ENCODE data around the gene COL4A2. TPM values are rescaled to one million over a fixed set of nuclear protein-coding genes. Genes with fewer than 3 reads are reported as not detected.

COL4A2 gene
- total and polyA plus RNA-seq, 2 donors (not counting 1 experiment from before 2014, with no cell fraction given) = 0.17 TPM; not detected in 1

DNA sequence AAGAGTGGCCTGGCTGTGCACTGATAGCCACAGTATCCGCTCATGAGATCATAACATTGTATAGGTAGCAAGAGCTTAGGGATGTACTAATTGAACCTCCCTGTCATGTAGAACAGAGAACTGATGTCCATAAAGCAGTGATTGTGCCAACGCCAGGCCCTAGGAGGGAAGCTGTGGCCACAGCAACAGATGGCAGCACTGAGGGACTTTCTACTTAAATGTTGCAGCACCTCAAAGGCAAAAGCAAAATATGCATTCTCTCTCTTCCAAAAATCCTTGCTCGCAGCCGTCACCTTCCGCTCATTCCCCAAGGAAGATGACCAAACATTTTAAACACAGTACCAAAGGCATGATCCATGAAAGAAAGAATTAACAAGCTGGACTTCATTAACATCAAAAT, 32.4 kb upstream of the COL4A2 start:
- intact Hi-C loops (cut with micrococcal nuclease) = no loop called here
- no peaks in the 10 kb centered on the region for H3K4me1 Mint-ChIP-seq
- Histone ChIP-seq H3K9me3 (ENCODE audit: control extremely low read depth in 1 of 3, control insufficient read depth in 2 of 3, insufficient read depth in 1 of 3, low read length in 2 of 3) (no peaks in the 10 kb centered on the region), H3K36me3 (replicated peaks in 1 of 2; ENCODE audit: control extremely low read depth in 1 of 2, control insufficient read depth in 1 of 2, extremely low read depth in 1 of 2, insufficient read depth in 2 of 2, low read length in 1 of 2) (no peaks in the 10 kb centered on the region), H3K27ac (ENCODE audit: low read length in 2 of 2) (no peak overlapping the region), H3K79me2 (ENCODE audit: control insufficient read depth, insufficient read depth, low read length) (no peaks in the 10 kb centered on the region), H3K4me1 (ENCODE audit: control insufficient read depth in 2 of 2, insufficient read depth in 2 of 2, low read length in 2 of 2) (no peaks in the 10 kb centered on the region), H3K4me2 (replicated peaks; ENCODE audit: low read depth, low read length, poor library complexity, severe bottlenecking) (no peak overlapping the region), H4K20me1 (ENCODE audit: control insufficient read depth, insufficient read depth, low read length, poor library complexity, severe bottlenecking) (no peaks in the 10 kb centered on the region), H3K27me3 (replicated peaks in 1 of 4; ENCODE audit: control extremely low read depth in 1 of 4, control insufficient read depth in 3 of 4, insufficient read depth in 4 of 4, low read length in 3 of 4) (peaks cover 0 to under 1% (median 0%) of the 10 kb centered on the region in 4 experiments), H3K4me3 (ENCODE audit: control extremely low read depth in 1 of 5, extremely low read depth in 1 of 5, insufficient read depth in 1 of 5, low read depth in 2 of 5, low read length in 4 of 5) (no peak overlapping the region), H2AFZ (ENCODE audit: insufficient read depth, low read depth, low read length, poor library complexity, severe bottlenecking) (no peak overlapping the region), H3K9ac (ENCODE audit: low read length) (no peak overlapping the region)
- DNase-seq (no peak), ATAC-seq (ENCODE audit: low read depth) (no peak)
- no peak overlapping the region for H3K27ac Mint-ChIP-seq
- POLR2A ChIA-PET = no interaction called here
- peaks cover 5% of the 10 kb centered on the region for H3K27me3 Mint-ChIP-seq
- TF ChIP-seq EZH2 (IDR thresholded peaks at IDR 0.05; ENCODE audit: borderline replicate concordance, insufficient read depth, low read depth, low read length, poor library complexity, severe bottlenecking) = no peak
- TF ChIP-seq, protein P1, sequence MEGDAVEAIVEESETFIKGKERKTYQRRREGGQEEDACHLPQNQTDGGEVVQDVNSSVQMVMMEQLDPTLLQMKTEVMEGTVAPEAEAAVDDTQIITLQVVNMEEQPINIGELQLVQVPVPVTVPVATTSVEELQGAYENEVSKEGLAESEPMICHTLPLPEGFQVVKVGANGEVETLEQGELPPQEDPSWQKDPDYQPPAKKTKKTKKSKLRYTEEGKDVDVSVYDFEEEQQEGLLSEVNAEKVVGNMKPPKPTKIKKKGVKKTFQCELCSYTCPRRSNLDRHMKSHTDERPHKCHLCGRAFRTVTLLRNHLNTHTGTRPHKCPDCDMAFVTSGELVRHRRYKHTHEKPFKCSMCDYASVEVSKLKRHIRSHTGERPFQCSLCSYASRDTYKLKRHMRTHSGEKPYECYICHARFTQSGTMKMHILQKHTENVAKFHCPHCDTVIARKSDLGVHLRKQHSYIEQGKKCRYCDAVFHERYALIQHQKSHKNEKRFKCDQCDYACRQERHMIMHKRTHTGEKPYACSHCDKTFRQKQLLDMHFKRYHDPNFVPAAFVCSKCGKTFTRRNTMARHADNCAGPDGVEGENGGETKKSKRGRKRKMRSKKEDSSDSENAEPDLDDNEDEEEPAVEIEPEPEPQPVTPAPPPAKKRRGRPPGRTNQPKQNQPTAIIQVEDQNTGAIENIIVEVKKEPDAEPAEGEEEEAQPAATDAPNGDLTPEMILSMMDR (IDR thresholded peaks at IDR 0.05) = no peak
- H3K4me3 Mint-ChIP-seq = no peak overlapping the region
- WGBS (ENCODE audit: insufficient coverage) = 79% methylated on average over 3 of the region's 5 CpGs
- H3K9me3 Mint-ChIP-seq (ENCODE audit: insufficient read depth) = no peaks in the 10 kb centered on the region
- CTCF ChIA-PET = no interaction called here

DNA sequence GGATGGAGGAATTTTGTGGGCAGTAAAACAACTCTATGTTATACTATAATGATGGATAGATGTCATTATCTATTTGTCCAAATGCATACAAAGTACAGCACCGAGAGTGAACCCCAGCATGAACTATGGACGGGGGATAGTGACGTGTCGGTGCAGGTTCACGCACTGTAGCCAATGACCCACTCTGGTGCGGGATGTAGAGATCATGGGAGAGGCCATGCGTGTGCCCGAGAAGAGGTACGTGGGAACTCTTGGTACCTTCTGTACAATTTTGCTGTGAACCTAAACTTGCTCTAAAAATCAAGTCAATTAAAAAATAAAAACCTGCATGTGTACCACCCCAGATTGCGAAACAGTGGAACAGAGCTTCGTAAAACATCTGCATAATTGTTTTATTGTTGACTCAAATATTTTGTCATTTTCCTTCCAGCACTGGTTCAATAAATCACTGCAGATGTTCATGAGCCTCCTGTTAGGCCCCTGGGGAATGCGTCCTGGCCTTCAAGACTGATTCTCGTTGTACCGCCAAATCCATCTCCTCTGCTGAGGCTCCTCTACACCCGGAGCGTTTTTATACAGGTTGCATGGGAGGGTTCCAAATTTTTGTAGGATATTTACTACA, 31.0 kb upstream of the COL4A2 start:
- no peak overlapping the region for H3K4me3 Mint-ChIP-seq
- intact Hi-C loops (cut with micrococcal nuclease) = no loop called here

More for the DNA sequence above, 31.0 kb upstream of the COL4A2 start:
- H3K36me3 ChIP-seq (replicated peaks in 1 of 2; ENCODE audit: control extremely low read depth in 1 of 2, control insufficient read depth in 1 of 2, extremely low read depth in 1 of 2, insufficient read depth in 2 of 2, low read length in 1 of 2) = no peaks in the 10 kb centered on the region
- H3K9me3 ChIP-seq (ENCODE audit: control extremely low read depth in 1 of 3, control insufficient read depth in 2 of 3, insufficient read depth in 1 of 3, low read length in 2 of 3) = no peaks in the 10 kb centered on the region
- no peak overlapping the region for H3K9ac ChIP-seq (ENCODE audit: low read length)
- H3K27me3 ChIP-seq (replicated peaks in 1 of 4; ENCODE audit: control extremely low read depth in 1 of 4, control insufficient read depth in 3 of 4, insufficient read depth in 4 of 4, low read length in 3 of 4) = peaks cover 0 to 2% (median 0%) of the 10 kb centered on the region in 4 experiments
- peaks cover 5% of the 10 kb centered on the region for H3K27me3 Mint-ChIP-seq
- no peak overlapping the region for H3K4me3 ChIP-seq (ENCODE audit: control extremely low read depth in 1 of 5, extremely low read depth in 1 of 5, insufficient read depth in 1 of 5, low read depth in 2 of 5, low read length in 4 of 5)
- no peak overlapping the region for H3K4me2 ChIP-seq (replicated peaks; ENCODE audit: low read depth, low read length, poor library complexity, severe bottlenecking)
- H3K4me1 Mint-ChIP-seq = no peaks in the 10 kb centered on the region
- DNase-seq = no peak
- H3K79me2 ChIP-seq (ENCODE audit: control insufficient read depth, insufficient read depth, low read length) = no peaks in the 10 kb centered on the region
- no peak overlapping the region for H3K27ac Mint-ChIP-seq
- H3K9me3 Mint-ChIP-seq (ENCODE audit: insufficient read depth) = no peaks in the 10 kb centered on the region
- no peaks in the 10 kb centered on the region for H4K20me1 ChIP-seq (ENCODE audit: control insufficient read depth, insufficient read depth, low read length, poor library complexity, severe bottlenecking)
- H3K27ac ChIP-seq (ENCODE audit: low read length in 2 of 2) = no peak overlapping the region
- ATAC-seq (ENCODE audit: low read depth) = no peak
- CTCF ChIA-PET = no interaction called here
- H3K4me1 ChIP-seq (ENCODE audit: control insufficient read depth in 2 of 2, insufficient read depth in 2 of 2, low read length in 2 of 2) = no peaks in the 10 kb centered on the region
- TF ChIP-seq, protein P1 (IDR thresholded peaks at IDR 0.05) = no peak
- TF ChIP-seq EZH2 (IDR thresholded peaks at IDR 0.05; ENCODE audit: borderline replicate concordance, insufficient read depth, low read depth, low read length, poor library complexity, severe bottlenecking) = no peak
- POLR2A ChIA-PET = no interaction called here
- no peak overlapping the region for H2AFZ ChIP-seq (ENCODE audit: insufficient read depth, low read depth, low read length, poor library complexity, severe bottlenecking)
- WGBS (ENCODE audit: insufficient coverage) = 100% methylated on average over 1 of the region's 16 CpGs

All from B cell (primary cell).